ENCODE measurements around the gene INSL4. TPM values are rescaled to one million over a fixed set of nuclear protein-coding genes. Genes with fewer than 3 reads are reported as not detected.

Gene INSL4
- total RNA-seq = not detected

DNA sequence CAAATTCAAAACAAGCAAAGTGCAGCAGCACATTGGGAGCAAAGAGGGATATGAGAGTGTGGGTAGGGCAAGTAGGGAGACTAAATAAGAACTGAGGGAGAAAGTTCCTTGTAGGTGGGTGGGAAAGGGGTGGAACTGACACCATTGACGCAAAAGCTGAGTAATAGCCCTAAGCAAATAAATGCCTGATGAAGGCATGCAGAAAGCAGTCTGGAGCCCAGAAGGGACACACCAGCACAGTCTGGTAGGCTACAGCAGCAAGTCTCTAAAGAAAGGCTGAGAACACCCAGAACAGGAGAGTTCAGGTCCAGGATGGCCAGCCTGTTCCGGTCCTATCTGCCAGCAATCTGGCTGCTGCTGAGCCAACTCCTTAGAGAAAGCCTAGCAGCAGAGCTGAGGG is at the start of gene INSL4:
INSL4 (plus strand) TSS at position 208 of the 400 bp plus-strand sequence; CDS start at position 313, 105 bp downstream.
- ATAC-seq = no peak

DNA sequence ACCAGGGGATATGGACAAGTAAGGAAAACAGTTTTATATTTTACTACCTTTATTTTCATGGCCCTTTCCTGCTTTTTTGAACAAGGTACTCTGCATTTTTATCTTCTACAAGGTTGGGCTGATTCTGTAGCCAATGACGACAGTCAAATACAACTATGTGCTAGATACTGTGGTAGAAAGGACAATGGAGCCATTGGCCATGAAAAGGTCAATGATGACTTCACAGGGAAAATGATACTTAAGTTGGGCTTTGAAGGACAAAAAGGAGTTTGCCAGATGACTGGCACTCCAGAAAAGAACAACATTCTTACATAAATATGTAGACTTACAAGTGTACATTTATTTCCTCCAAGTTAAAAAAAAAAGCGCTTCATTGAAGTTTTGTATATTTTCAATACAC is 46.4 kb upstream of the INSL4 start:
- no peak for DNase-seq (ENCODE audit: low spot score)
- no peak for ATAC-seq

More for the DNA sequence above, at the start of gene INSL4:
- DNase-seq (ENCODE audit: low spot score) = no peak

DNA sequence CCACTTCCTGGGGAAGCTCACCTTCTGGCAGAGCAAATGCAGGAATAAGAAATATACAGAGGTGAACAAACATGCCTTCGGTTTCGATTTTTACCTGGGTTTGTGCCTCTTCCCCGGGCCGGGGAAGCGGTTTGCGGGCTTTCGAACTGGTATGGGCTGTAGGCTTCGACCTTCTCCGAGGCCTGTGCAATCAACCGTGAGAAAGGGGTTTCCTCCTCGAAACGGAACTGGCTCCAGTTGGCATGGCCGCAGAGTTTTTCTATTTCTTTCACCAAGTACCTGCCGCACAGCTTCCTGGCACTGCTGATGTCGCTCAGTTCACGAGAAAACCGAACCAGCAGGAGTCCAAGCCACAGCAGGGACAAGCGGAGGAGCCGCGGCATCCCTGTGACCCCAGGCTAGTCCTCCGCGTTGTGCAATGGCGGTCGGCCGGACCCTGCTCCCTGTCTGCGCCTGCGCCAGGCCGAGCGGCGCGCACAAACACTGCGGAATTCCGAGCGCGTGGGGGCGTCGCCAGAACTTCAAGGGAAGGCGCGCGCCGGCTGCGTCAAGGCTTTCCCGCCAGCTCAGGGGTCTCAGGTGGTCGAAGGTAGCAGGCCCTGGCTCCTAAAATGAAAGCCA is 45.9 kb upstream of the INSL4 start, which contains the start of gene INSL6:
INSL6 (minus strand) TSS at position 420 of the 621 bp plus-strand sequence; CDS start at position 383, 37 bp downstream.
- no peak for DNase-seq (ENCODE audit: low spot score)
- no peak for ATAC-seq

DNA sequence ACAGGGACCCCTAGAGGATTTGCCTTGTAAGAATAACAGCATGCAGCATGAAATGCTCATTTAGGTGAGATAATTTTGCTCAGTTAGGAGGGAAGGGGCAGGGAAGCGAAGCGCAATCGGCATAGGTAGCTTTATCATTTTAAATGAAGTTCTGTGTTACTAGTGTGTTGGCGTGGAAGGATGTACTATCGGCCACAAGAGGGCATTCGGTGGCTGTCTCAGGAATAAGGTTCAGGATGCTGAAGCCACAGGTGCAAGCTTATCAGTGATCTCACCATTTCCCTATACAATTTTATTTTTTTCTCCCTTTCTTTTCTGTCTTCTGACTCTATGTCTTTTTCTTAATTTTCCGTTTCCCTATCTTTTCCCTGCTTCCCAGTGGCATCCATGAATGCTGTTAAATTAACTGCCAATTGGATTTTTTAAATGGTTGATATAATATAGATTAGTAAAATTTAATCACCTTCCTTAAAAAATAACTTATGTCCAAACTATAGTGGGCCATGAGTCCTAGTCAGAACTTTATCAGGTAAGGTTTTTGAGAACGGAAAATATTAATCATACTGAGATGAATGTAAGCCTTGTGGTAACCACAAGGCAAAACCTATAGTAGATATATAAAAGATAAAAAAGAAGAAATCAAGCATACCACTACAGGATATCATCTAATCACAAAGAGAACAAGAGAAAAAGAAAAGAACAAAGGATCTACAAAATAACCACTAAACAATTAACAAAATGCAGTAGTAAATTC is 44.6 kb upstream of the INSL4 start:
- DNase-seq (ENCODE audit: low spot score) (peak; percentile 55), ATAC-seq (peak; percentile 98)

DNA sequence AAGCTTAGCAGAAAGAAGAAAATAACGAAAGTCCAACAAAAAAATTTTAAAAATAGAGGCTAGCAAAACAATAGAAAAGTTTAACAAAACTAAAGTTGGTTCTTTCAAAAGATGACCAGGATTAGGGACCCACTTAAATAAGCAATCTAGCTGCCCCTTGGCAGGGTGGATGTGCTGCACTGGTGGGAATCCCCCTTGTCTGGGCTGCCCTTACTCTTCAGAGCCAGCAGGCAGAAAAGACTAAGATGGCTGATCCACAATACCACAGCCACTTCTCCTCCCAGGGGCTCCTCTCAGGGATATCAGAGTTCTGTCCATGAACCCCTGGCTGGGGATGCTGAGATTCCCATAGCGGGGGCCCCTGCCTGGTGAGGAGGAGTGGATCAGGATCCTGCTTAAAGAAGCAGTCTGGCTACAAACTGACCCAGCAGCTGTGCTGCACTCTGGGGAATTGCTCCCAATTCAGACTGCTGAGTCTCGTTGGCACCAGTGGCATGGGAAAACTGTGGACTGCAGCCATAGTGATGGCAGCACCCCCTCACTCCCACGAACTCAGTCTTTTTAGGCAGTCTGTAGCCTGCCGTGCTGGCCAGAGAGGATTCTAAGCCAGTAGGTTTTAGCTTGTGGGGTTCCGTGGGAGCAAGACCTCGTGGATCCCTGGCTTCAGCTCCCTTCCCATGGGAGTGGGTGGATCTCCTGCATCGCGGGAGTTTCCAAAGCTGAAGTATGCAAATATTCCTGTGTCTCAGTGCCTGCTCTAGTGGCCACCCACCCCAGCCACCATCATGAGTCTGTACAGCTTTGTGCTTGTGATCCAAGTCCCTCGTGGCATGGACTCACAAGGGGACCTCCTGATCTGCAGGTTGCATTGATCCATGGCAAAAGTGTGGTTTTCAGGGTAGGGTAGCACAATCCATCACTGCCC is 42.9 kb upstream of the INSL4 start:
- DNase-seq (ENCODE audit: low spot score) = no peak
- no peak for ATAC-seq

DNA sequence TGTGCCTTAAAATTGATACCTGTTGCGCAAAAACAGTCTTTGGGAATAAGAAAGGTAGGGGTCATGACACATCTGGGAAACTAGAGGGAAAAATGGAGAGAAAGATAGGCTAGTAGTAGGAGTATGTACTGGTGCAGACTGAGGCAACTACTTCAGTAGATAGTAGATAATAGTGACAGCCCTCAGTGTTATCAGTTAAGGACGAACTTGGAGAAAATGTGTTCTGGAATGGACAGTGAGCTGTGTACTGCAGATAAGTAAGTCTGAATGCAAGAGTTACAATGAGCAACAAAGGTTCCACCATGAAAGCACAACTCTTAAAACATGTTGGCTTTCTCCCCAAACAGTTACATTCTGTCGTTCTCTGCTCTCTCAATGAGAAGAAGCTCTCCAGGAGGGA is 39.2 kb upstream of the INSL4 start:
- ATAC-seq (no peak), DNase-seq (ENCODE audit: low spot score) (no peak)

DNA sequence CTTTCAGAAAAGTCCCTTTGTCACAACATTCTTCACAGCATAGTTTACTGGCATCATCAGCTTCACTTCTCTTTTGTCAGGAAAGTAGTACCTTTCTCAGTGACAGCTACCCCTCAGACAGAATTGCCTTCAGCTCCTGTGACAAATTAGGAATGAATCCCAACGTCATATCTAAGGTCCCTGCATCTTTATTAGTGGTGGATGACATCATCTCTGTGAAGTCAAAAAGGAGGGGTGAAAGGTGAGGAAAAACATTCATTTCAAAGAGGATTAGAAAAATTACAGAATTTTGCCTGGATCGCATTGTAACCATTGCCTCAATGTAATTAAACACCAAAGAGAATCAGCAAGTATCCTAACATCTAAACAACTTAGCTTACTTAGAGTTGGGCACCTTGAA is 37.9 kb upstream of the INSL4 start:
- ATAC-seq (no peak), DNase-seq (ENCODE audit: low spot score) (no peak)

DNA sequence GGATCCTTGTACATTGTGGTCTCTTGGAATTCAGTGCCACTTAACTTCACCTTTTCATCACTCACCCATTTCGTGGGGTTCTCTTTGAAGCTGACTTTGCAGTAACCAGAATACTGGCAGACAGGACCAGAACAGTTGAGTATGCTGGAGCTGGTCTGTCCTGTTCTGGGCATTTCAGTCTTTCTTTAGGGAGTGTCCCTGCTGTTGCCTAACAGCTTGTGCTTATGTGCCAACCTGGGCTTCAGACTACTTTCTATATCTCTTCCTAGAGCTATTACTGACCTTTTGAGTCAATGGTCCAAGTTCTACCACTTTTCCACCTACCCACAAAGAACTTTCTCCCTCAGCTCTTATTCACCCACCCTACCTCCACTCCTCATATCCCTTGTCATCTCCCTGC is 35.8 kb upstream of the INSL4 start:
- ATAC-seq (peak; percentile 29), DNase-seq (ENCODE audit: low spot score) (no peak)

DNA sequence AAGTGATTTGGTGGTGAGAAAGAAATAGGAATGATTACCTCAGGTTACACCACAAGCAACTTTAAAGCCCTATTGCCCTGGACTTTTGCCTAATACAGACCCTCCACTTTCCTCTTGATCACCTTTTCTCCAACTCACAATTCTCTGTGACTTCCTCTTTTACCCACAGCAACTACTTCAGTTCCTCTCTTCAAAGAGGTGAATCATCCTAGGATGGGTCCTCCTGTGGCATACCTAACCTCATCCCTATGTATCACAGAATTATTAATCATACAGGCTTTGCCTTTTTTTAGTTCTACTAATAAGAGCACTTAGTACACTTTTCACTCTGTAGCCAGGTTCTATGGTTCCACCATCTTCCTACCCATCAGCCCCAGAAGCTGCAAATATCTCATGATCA is 26.1 kb upstream of the INSL4 start:
- no peak for DNase-seq (ENCODE audit: low spot score)
- ATAC-seq = no peak

DNA sequence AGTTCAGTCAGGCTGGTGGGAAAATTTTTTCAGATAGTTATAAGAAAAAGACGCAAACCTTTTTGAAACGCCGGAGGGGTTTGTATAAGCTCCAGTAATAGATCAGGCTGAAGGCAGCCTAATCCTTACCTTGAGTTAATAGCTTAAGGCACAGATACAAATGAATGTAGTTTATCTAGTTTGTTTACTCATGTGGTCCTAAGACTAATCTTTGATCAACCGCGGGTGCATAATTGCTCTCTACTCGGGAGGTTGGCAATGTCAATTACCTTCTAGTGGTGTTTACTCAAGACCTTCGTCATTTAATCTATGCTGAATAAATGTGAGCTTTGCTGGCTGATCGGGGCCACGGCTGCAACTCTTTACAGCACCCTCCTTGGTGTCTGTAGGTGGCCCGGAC is 665 bp upstream of the INSL4 start:
- ATAC-seq = no peak
- DNase-seq (ENCODE audit: low spot score) = no peak

DNA sequence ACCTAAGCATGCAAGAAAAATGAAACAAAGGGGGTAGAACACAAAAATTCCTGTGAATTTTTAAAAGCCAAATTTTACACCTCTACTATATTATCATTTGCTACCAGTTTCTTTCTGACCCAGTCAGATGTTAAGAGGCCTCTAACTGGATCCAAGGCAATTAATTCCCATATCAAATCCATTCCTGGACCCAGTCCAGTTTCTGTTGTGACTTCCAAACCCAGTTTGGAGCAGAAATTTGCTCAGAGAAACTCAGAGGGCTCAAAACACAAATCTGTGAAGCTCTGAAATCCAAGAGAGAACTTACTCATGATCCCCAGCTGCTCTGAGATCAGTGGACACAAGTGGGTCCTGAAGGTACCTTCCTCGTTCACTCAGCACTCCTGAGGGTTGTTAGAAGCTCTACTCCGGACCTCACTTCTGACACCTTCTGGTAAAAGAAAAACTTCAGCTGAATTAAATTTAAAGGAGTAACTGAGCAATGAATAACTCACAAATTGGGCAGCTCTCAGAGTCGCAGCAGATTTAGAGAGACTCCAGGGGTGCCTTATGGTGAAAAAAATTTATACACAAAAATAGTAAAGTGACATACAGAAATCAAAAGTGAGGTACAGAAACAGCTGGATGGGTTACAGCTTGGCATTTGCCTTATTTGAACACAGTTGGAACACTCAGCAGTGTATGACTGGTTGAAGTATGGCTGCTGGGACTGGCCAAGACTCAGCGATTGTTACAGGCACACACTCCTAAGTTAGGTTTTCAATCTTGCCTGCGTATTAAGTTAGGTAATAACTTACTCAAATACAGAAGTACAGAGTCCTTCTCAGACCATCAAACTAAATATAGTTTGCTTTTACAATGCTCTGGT is 32.4 kb downstream of the INSL4 start:
- peak; percentile 79 for ATAC-seq
- DNase-seq (ENCODE audit: low spot score) = no peak

DNA sequence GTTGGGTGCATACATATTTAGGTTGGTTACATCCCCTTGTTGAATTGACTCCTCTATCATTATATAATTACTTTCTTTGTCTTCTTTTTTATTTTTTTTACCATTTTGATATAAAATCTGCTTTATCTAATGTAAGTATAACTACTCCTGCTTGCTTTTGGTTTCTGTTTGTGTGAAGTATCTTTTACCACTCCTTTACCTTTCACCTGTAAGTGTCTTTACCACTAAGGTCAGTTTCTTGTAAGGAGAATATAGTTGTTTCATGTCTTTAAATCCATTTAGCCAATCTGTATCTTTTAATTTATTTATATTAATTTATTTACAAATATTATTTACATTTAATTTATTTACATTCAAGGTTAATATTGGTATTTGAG is 33.0 kb downstream of the INSL4 start:
- ATAC-seq (no peak), DNase-seq (ENCODE audit: low spot score) (no peak)

DNA sequence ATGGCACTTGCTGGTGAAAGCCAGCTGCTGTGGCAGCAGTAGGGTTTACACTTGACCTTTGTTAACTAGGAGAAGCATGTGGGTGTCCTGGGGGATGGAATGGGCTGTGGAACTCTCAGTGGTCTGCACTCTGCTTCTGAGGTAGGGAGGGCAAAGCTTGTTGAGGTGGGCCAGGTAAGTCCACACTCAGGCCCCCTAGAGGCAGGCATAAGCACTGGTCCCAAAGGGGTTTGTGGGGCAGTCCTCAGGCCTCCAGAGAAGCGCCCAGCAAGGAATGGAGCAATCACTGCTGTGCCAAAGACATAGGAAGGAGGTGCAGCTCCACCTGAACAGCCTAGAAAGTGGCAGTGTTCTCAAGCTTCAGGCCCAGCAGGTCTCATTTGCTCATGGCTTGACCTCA is 34.7 kb downstream of the INSL4 start:
- ATAC-seq (no peak), DNase-seq (ENCODE audit: low spot score) (no peak)

DNA sequence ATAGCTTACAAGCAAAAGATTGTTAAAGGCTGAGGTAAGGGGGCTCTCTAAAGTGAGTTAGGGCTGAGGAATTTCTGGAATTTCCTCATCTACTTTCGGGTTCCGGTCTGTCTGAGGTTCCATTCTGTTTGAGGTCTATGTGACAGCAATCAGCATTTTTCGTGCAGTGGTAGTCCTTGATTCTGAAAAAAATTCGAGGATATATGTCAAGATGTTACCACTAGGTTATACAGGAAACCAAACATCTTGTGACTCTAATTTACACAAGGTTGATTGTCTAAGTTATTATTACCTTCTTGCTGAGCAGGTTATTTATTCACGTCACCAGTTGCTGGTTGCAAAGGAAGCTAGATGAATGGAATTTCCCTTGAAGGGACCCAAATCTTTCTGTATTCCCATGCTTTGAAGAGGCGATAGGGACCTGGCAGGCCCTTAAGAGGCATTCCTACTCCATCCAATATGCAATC is 38.1 kb downstream of the INSL4 start:
- DNase-seq (ENCODE audit: low spot score) (no peak), ATAC-seq (no peak)

DNA sequence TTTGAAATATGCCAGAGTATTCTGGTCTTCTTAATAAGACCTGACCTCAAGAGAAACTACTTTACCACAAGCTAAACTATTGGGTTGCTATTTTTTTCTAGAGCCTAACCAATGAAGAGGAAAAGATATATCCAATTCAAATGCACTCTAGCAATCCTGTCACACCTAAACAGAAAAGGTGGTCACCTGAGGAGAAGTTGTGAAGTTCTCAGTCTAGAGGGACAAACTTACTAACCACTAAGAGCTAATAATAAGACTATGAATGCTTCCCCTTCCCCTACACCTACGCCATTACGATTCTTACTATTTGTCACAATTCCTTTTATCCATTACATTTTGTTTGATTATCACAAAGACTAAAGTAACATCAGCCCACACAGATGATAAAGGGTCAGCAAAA is 43.6 kb downstream of the INSL4 start:
- ATAC-seq (no peak), DNase-seq (ENCODE audit: low spot score) (no peak)

DNA sequence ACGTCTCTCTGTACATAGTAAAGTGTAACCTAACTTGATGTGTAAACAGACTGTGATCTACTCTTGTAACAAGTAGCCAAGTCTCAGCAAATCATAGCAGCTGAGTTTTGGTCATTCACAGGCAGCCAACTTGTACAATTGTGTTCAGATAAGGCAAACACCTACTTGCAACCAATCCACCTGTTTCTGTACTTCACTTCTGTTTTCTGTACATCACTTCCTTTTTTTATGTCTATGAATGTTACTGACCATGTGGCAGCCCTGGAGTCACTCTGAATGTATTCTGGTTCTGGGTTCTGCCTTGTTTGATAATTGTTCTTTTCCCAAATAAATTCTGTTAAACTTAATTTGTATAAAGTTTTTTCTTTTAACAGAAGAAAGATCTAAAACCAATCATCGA is 47.3 kb downstream of the INSL4 start:
- DNase-seq (ENCODE audit: low spot score) = no peak
- no peak for ATAC-seq

All from left lobe of liver (tissue), 2 donors.